GM21367 (cell line): ENCODE data around the gene RBM14.
"Not testable (repeated sequence)": the region's sequence is repeated elsewhere in the genome, so short reads cannot be mapped to it uniquely, and the experiment has no call there.

Source experiments
- ATAC-seq: cut with Tn5 transposase; IDR thresholded peaks from one replicate; pipeline ENCODE4 v1.9.1; 2021; ENCODE audit not compliant: unreplicated experiment

The RBM14 gene

GRCh38 chr11:66595245-66595904 is 21.1 kb upstream of the RBM14 start:
- ATAC-seq = no peak

GRCh38 chr11:66598993-66599392 is 17.4 kb upstream of the RBM14 start:
- no peak for ATAC-seq

- no peak for ATAC-seq
Measured at GRCh38 chr11:66600219-66600618, 16.2 kb upstream of the RBM14 start.

- no peak for ATAC-seq
Measured at GRCh38 chr11:66600631-66601233, 15.7 kb upstream of the RBM14 start.

GRCh38 chr11:66603072-66603471 is 13.4 kb upstream of the RBM14 start:
- no peak for ATAC-seq

GRCh38 chr11:66604155-66604554 is 12.3 kb upstream of the RBM14 start:
- ATAC-seq = no peak

- not testable (repeated sequence) for ATAC-seq
Measured at GRCh38 chr11:66606608-66607007, 9.8 kb upstream of the RBM14 start.

GRCh38 chr11:66607126-66607834 is 9.2 kb upstream of the RBM14 start:
- no peak for ATAC-seq

GRCh38 chr11:66609721-66610617 is 6.5 kb upstream of the RBM14 start:
- ATAC-seq = no peak

- ATAC-seq = no peak
Measured at GRCh38 chr11:66612458-66612857, 4.0 kb upstream of the RBM14 start.

- no peak for ATAC-seq
Measured at GRCh38 chr11:66614073-66614472, 2.4 kb upstream of the RBM14 start.

- ATAC-seq = peak; percentile 13
Measured at GRCh38 chr11:66617155-66617834, 865 bp downstream of the RBM14 start.

- ATAC-seq = no peak
Measured at GRCh38 chr11:66619080-66619554, 2.7 kb downstream of the RBM14 start.

GRCh38 chr11:66624450-66624849 is 8.0 kb downstream of the RBM14 start:
- no peak for ATAC-seq

GRCh38 chr11:66625041-66625751 is 8.8 kb downstream of the RBM14 start:
- ATAC-seq = no peak

- no peak for ATAC-seq
Measured at GRCh38 chr11:66625752-66626149, 9.3 kb downstream of the RBM14 start.

GRCh38 chr11:66626382-66626781 is 10.0 kb downstream of the RBM14 start:
- no peak for ATAC-seq

GRCh38 chr11:66626926-66627325 is 10.5 kb downstream of the RBM14 start:
- no peak for ATAC-seq

- no peak for ATAC-seq
Measured at GRCh38 chr11:66628061-66628603, 11.7 kb downstream of the RBM14 start.

GRCh38 chr11:66629356-66629755 is 12.9 kb downstream of the RBM14 start:
- ATAC-seq = no peak
